ENCODE data around the gene KAT14. TPM values are rescaled to one million over a fixed set of nuclear protein-coding genes. Genes with fewer than 3 reads are reported as not detected.
"Not testable (repeated sequence)": the region's sequence is repeated elsewhere in the genome, so short reads cannot be mapped to it uniquely, and the experiment has no call there.

The KAT14 gene
- total RNA-seq, 1 donor from 2014 or later: 8.4 TPM

GRCh38 chr20:18197382-18198070, 59.9 kb downstream of the KAT14 start:
- Histone ChIP-seq H4K20me1 (ENCODE audit: insufficient read depth, low read length) (no peaks in the 10 kb centered on the region), H3K4me3 (ENCODE audit: insufficient read depth, low read depth, low read length) (no peak overlapping the region), H3K4me1 (ENCODE audit: insufficient read depth, low read length) (no peaks in the 10 kb centered on the region), H3K27ac (ENCODE audit: low read depth, low read length) (no peak overlapping the region), H3K9me3 (ENCODE audit: insufficient read depth, low read depth, low read length) (no peaks in the 10 kb centered on the region), H2AFZ (ENCODE audit: low read depth, low read length) (no peak overlapping the region), H3K36me3 (ENCODE audit: insufficient read depth, low read length) (no peaks in the 10 kb centered on the region), H3K9ac (ENCODE audit: low read length) (no peak overlapping the region), H3K27me3 (ENCODE audit: insufficient read depth, low read length) (no peaks in the 10 kb centered on the region), H3K79me2 (ENCODE audit: insufficient read depth, low read length) (no peaks in the 10 kb centered on the region), H3K4me2 (ENCODE audit: low read length) (no peak overlapping the region)
- TF ChIP-seq EZH2 (IDR thresholded peaks at IDR 0.05; ENCODE audit: insufficient read depth, low read length): no peak
- TF ChIP-seq CTCF (IDR thresholded peaks at IDR 0.05; ENCODE audit: insufficient read depth, low read depth, low read length): no peak
- H3K36me3 Mint-ChIP-seq (ENCODE audit: low read depth, unreplicated experiment): peaks cover 8% of the 10 kb centered on the region
- H3K4me3 Mint-ChIP-seq (ENCODE audit: unreplicated experiment): no peak overlapping the region
- FAIRE-seq: no peak
- no peaks in the 10 kb centered on the region for H3K4me1 Mint-ChIP-seq (ENCODE audit: low read depth, unreplicated experiment)
- H3K27ac Mint-ChIP-seq (ENCODE audit: unreplicated experiment): no peak overlapping the region
- peaks cover 13% of the 10 kb centered on the region for H3K9me3 Mint-ChIP-seq (ENCODE audit: unreplicated experiment)
- no peak for DNase-seq (ENCODE audit: low read depth)
- no peaks in the 10 kb centered on the region for H3K27me3 Mint-ChIP-seq (ENCODE audit: low read depth, unreplicated experiment)

- DNase-seq (ENCODE audit: low read depth) (no peak), FAIRE-seq (no peak)
- Histone ChIP-seq H3K9me3 (ENCODE audit: insufficient read depth, low read depth, low read length) (no peaks in the 10 kb centered on the region), H3K79me2 (ENCODE audit: insufficient read depth, low read length) (no peaks in the 10 kb centered on the region), H2AFZ (ENCODE audit: low read depth, low read length) (no peak overlapping the region), H3K27ac (ENCODE audit: low read depth, low read length) (no peak overlapping the region), H3K27me3 (ENCODE audit: insufficient read depth, low read length) (no peaks in the 10 kb centered on the region), H3K4me3 (ENCODE audit: insufficient read depth, low read depth, low read length) (no peak overlapping the region), H3K9ac (ENCODE audit: low read length) (no peak overlapping the region), H4K20me1 (ENCODE audit: insufficient read depth, low read length) (no peaks in the 10 kb centered on the region), H3K4me2 (ENCODE audit: low read length) (no peak overlapping the region), H3K36me3 (ENCODE audit: insufficient read depth, low read length) (no peaks in the 10 kb centered on the region), H3K4me1 (ENCODE audit: insufficient read depth, low read length) (no peaks in the 10 kb centered on the region)
- H3K4me1 Mint-ChIP-seq (ENCODE audit: low read depth, unreplicated experiment): no peaks in the 10 kb centered on the region
- H3K27ac Mint-ChIP-seq (ENCODE audit: unreplicated experiment): no peak overlapping the region
- H3K27me3 Mint-ChIP-seq (ENCODE audit: low read depth, unreplicated experiment): no peaks in the 10 kb centered on the region
- H3K4me3 Mint-ChIP-seq (ENCODE audit: unreplicated experiment): no peak overlapping the region
- H3K36me3 Mint-ChIP-seq (ENCODE audit: low read depth, unreplicated experiment): peaks cover 3% of the 10 kb centered on the region
- peaks cover 9% of the 10 kb centered on the region for H3K9me3 Mint-ChIP-seq (ENCODE audit: unreplicated experiment)
- TF ChIP-seq CTCF (IDR thresholded peaks at IDR 0.05; ENCODE audit: insufficient read depth, low read depth, low read length) (no peak), EZH2 (IDR thresholded peaks at IDR 0.05; ENCODE audit: insufficient read depth, low read length) (no peak)
Observed at GRCh38 chr20:18202966-18203365, 65.3 kb downstream of the KAT14 start.

- not testable (repeated sequence) for H3K4me1 ChIP-seq (ENCODE audit: insufficient read depth, low read length); H3K4me3 ChIP-seq (ENCODE audit: insufficient read depth, low read depth, low read length); H3K9me3 ChIP-seq (ENCODE audit: insufficient read depth, low read depth, low read length); H3K4me3 Mint-ChIP-seq (ENCODE audit: unreplicated experiment); H3K9ac ChIP-seq (ENCODE audit: low read length); H3K27ac ChIP-seq (ENCODE audit: low read depth, low read length); H3K4me2 ChIP-seq (ENCODE audit: low read length); H3K36me3 Mint-ChIP-seq (ENCODE audit: low read depth, unreplicated experiment); DNase-seq (ENCODE audit: low read depth); H3K36me3 ChIP-seq (ENCODE audit: insufficient read depth, low read length); H3K79me2 ChIP-seq (ENCODE audit: insufficient read depth, low read length); H3K9me3 Mint-ChIP-seq (ENCODE audit: unreplicated experiment); H3K27me3 ChIP-seq (ENCODE audit: insufficient read depth, low read length); H3K27me3 Mint-ChIP-seq (ENCODE audit: low read depth, unreplicated experiment); H3K27ac Mint-ChIP-seq (ENCODE audit: unreplicated experiment); H3K4me1 Mint-ChIP-seq (ENCODE audit: low read depth, unreplicated experiment); H4K20me1 ChIP-seq (ENCODE audit: insufficient read depth, low read length); FAIRE-seq; H2AFZ ChIP-seq (ENCODE audit: low read depth, low read length)
Observed at GRCh38 chr20:18203700-18204099, 66.0 kb downstream of the KAT14 start.

All from astrocyte (in vitro differentiated cells and primary cell).